Esophagus squamous epithelium (tissue), 4 donors: Measurements from ENCODE around the gene MEPCE.

ENCODE experiments used
- CTCF ChIP-seq, 6 experiments: fragments of 450-650 bp in 4 of 6; fragments of 200-600 bp in 2 of 6; sonication (generic) in 2 of 6; IDR thresholded peaks; one replicate each; pipeline ENCODE4 v1.5.1; 2016 to 2019; ENCODE audit warnings: antibody characterized with exemption in 6 of 6, mild to moderate bottlenecking in 4 of 6, moderate library complexity in 4 of 6
- POLR2A ChIP-seq, 4 donors: fragments of 450-650 bp; IDR thresholded peaks; one replicate each; pipeline ENCODE4 v1.6.1; 2017; ENCODE audit warnings: antibody characterized with exemption in 4 of 4, mild to moderate bottlenecking in 4 of 4, moderate library complexity in 3 of 4

DNA sequence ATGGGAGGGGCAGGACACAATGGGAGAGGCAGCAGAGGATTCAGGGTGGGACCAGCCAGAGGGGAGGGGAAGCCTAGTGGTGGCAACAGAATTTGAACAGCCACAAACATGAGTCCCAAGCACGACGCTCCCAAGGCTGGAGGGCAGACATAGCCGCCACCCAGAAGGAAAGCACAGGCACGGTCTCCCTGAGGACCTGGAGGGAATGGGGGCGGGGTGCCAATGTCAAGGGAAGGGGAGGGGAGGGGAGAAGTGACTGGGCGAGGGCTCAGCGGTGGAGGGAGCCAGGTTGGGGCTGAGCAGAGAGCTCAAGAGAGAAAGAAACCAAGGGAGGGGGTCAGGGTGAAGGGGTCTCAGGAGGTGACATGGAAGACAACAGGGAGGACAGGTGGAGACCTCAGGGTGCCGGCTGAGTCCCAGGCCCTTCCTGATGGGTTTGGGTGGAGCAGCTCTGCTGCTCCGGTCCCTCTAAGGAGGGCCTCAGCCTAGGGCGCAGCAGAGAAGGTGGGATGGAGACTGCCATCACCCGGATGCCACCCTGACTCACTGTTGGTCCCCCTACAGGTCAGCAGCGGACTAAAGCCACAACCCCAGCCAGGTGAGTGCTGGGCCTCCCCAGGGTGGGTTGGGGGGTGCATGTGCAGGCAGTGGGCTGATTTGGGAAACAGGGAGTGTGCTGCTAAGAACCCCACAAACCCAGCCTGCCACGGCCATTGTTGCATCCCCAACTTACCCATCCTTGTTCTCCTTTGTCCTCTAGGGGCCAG is 32.1 kb upstream of the MEPCE start:
- TF ChIP-seq CTCF (IDR thresholded peaks at IDR 0.05) = no peak
- no peak for TF ChIP-seq POLR2A (IDR thresholded peaks at IDR 0.05)
